Measurements from ENCODE around the gene HDAC4. TPM values are rescaled to one million over a fixed set of nuclear protein-coding genes. Genes with fewer than 3 reads are reported as not detected.
A peak's percentile ranks its signal among the peaks of the same experiment; 100 is the strongest.

The HDAC4 gene
- total RNA-seq, 1 donor from 2014 or later: 12.9 TPM

DNA sequence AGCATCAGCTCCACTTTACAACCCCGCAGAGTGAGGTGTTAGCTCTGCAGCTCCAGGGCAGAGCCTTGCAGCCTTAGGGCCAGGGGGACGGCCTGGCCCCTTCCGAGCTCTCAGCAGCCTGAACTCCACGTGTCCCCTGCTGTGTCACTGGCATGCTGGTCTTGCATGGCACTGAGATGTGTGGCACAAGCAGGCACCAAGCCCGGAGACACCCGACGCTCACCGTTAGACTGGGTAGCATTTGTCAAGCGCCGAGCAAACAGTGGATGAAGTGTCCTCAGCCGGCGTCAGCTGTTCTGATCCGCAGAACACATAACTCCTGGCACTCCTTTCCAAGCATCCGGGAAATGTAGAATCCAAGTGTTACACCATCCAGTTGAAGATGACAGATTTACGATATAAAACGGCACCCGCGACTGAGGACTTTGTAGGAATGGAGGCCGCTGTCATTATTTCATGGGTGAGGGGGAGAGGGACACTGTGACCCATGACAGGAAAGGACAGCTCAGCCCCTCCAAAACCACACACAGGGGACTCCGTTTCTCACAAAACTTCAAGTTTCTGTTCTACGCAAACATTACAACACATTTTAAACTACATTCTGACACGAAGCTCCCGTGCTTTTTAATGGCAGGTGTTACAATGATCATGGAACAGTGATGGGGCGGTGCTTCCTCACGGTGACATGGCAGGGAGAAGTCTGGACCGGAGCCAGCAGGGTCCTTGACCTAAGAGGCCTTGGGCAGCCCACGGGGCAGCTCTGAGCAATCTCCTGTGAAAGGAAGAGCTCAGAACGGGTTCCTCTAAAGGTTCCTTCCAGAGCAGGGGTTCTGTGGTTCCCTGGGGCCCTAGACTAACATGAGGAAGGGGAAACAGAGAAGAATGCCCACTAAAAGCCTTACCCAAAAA lies 89.4 kb downstream of the HDAC4 start:
- peak in 1 of 2 donors; percentile 57 for DNase-seq (ENCODE audit: low read depth in 2 of 2)

DNA sequence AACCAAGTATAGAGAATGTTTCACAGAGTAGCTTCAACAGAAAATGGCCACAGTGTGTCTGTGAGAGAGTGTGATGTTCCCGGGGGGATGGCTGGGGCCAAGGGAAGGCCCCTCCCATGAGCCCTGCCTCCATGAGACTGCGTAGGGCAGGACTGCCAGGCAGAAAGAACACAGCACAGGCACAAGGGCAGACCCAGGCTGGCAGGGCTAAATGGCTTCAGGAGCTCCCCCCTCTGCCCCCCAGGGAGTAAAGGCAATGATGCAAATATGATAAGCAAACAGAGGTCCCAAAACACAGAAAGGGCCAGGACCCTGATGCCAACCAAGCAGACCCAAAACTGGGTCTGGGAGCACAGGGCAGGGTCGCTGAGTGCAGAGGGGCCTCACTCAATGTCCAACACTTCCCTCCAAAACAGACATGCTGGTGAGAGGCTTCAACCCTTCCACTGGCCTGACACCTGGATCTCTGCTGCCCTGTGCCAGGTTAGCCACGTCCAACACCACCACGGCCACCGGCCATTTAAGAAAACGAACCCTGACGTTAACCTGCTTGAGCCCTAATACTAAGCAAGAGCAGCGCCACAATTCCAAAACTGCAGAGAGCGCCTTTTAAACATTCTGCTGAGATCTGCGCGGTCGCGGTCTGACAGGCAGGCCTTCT lies 90.3 kb downstream of the HDAC4 start:
- no peak for DNase-seq (ENCODE audit: low read depth in 2 of 2)

- DNase-seq (ENCODE audit: low read depth in 2 of 2): no peak
Measured at GRCh38 chr2:239309398-239310245, 91.2 kb downstream of the HDAC4 start.

DNA sequence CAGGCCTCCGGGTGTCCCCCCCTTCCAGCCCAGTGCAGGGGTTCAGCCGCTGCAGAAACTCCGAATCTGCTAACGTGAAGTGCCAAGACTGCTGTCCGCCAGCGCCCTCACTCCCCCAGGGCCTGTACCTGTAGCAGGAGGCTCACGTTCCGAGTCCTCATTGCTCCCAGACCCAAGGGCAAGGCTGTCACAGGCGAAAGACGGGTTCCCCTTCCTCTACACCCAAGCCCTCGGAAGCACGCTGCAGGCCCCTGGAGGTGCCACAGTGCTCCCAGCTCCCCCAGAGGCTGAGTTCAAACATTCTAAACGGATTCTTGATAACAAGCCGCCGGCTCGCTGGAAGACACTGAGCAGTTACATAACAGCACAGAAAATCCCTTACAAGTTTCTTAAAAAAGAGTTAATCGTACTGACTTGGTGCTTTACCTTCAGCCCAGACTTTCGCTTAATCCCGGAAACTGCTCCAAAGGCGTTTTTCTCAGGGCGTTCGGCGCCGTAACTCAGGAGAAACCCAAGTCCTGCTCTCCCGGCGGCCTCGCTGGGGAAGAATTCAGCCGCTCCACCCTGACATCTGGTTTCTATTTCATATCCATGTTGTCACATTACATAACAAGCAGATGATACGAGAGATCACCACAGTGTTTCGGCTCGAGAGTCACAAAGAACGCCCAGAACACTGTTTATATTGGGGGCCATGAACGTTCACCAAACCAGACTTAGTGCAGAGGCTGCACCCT lies 92.0 kb downstream of the HDAC4 start:
- peak in 1 of 2 donors; percentile 47 for DNase-seq (ENCODE audit: low read depth in 2 of 2)

DNA sequence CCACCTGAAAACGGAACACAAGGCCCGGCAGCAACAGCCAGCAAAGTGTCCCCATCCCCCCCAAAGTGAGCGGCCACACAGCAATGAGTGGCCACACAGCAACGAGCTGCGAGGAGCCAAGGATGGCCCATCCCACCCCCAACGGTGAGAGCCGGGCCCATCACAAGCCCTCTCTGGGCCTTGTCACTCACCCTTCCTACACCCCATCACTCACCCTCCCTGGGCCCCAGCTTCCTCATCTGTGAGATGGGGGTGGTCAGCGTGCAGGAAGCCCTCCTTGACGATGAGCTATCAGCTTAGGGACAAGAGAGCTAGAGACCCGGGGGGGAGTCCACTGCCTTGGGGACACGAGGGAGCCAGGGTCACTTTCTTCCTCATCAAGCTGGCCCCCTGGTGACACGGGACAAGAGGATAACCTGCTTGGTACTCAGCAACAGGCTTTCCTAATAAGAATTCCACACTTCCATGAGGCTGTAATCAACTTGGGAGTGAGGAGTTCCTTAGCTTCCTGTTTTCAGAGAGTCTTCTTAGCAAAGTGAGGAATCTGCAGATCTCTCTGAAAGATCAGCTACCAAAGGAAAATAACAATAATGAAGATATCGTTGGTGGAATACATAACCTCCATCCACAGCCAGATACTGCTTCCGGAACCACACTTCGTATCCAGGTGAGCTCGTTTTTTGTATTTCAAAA lies 92.8 kb downstream of the HDAC4 start:
- no peak for DNase-seq (ENCODE audit: low read depth in 2 of 2)

- no peak for DNase-seq (ENCODE audit: low read depth in 2 of 2)
Measured at GRCh38 chr2:239307221-239307569, 93.6 kb downstream of the HDAC4 start.

DNA sequence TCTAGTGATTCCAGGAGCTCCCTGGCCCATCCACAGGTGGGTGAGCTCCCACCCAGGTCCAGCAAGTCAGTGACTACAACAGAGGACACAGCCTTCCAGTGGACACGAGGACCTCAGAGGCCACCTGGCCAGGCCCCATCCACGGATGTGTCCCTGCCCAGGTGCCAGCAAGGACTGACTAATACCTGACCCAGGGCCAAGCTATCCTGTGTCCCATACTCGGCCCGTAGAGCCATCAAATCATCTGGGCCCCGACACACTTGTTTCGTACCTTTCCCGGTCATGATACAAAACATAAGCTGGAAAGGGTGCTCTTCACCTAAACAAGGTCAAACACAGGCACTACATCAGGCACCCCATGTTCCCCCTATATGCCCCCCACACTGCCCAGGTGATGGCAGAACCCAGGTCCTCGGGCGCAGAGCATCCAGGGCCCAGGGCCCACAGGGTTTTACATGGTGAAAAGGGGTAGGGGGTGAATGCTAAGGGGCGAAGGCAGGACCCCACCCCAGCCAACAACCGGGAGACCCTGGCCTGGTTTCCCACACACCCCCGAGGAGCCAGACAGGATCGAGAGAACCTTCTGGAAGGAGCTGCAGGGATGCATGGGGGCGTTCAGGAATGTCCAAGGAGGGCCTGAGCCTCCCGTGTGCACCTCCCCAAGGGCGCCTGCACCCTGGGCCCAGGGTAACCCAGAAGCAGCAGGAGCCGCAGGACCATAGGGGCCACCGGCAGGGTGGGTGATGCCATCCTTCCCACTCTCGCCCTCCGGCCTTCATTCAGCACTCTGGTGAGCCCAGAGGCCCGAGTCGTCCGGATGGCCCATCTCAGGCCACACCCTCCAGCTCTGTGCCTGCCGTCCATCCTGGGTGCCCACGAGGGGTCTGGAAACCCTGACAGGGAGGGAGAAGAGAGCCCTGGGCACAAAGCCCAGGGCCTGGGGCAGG lies 94.3 kb downstream of the HDAC4 start:
- no peak for DNase-seq (ENCODE audit: low read depth in 2 of 2)

DNA sequence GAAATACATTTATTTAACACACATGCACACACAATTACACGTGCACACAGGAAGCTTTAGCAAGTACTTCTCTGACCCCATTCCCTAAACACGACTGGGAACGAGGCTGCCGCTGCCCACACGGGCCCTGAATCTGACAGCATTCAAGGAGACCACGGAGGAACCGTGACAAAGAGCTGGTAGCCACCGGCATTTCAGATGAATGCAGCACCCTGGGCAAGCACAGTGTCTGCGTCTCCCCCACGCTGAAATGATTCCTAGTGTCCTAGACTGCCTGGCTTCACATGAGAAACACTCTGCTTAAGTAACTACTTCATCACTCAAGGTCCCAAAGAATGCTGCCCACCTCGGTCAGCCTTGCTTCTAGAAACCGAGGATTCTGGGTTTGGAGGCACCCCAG lies 95.0 kb downstream of the HDAC4 start:
- DNase-seq (ENCODE audit: low read depth in 2 of 2): no peak

DNA sequence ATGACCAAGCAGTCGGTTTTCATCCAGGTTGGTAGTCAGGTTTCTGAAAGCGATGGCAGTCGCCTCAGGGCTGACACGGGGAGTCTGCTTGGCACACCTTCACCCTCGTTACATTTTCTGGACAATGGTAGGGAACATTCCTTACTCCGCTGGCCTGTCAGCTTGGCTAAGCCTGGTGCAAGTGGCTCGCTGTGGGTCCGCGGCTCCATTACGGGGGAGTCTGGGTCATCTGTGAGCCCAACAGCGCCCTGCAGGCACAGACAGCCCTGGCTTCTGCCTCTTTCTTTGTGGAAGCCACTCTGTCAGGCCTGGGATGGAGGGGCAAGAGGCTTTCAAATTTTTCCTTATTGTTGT lies 95.6 kb downstream of the HDAC4 start:
- no peak for DNase-seq (ENCODE audit: low read depth in 2 of 2)

GRCh38 chr2:239304533-239305221 lies 96.1 kb downstream of the HDAC4 start:
- no peak for DNase-seq (ENCODE audit: low read depth in 2 of 2)

- DNase-seq (ENCODE audit: low read depth in 2 of 2): no peak
Measured at GRCh38 chr2:239303711-239304532, 96.9 kb downstream of the HDAC4 start.

GRCh38 chr2:239302808-239303557 lies 97.8 kb downstream of the HDAC4 start:
- DNase-seq (ENCODE audit: low read depth in 2 of 2): no peak

DNA sequence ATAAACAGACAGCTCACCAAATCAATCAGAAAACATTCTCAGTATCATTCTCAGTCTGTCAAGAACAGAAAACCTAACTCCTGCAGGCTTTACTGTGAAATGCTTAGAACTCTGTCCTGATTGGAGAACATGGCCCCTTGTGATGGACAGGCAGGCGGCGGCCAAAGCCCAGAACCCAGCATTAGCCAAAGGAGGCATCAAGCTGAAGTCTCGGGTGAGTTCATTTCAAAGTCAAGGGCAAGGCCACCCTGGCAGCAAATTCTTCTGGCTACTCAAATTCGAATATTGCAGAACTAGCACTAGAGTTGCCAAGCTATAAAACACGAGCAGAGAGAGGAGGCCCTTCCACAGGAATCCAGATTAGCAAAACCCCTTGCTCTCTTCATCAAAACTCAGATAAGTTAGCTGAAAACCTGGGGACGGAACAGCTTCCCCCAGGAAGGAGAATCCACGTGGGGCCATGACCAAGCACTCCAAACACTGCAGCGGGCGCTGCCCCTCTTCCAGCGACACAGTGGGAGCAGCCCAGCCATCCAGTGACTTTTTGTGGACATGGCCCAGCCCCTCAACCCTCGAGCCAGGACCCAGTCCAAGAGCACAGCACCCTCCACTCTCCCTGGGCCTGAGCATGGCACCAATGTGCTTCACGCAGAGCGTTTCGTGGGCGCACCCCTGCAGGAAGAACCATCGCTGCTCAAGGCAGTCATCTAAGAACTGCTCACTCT lies 98.6 kb downstream of the HDAC4 start:
- DNase-seq (ENCODE audit: low read depth in 2 of 2): no peak

GRCh38 chr2:239300871-239301735 lies 99.7 kb downstream of the HDAC4 start:
- DNase-seq (ENCODE audit: low read depth in 2 of 2): no peak

GRCh38 chr2:239300242-239300641 lies 100.6 kb downstream of the HDAC4 start:
- no peak for DNase-seq (ENCODE audit: low read depth in 2 of 2)

Data from lung microvascular endothelial cell (primary cell).